Fibroblast of villous mesenchyme (primary cell): ENCODE results near the gene AUTS2. TPM values are rescaled to one million over a fixed set of nuclear protein-coding genes. Genes with fewer than 3 reads are reported as not detected.

Experiments
- DNase-seq: peaks from one replicate; pipeline ENCODE4 v3.0.0-alpha.2; 2010; ENCODE audit warnings: low read depth
- H3K4me3 ChIP-seq: 2 replicates; pipeline ENCODE4 v1.5.1; 2011; ENCODE audit warnings: low read depth, mild to moderate bottlenecking, low read length
- total RNA-seq: library from RNA; depleted of rRNA; stranded (reverse); fragments of >200 nt; gene quantifications from 2 replicates; pipeline ENCODE4 v1.2.3, GENCODE V29; 2012
- TF ChIP-seq, protein P1 (sequence below): IDR thresholded peaks from 2 replicates; pipeline ENCODE4 v1.5.1; 2012; ENCODE audit warnings: low read depth, mild to moderate bottlenecking, low read length; ENCODE audit not compliant: insufficient read depth

The AUTS2 gene
- total RNA-seq, 1 donor = 3.9 TPM

DNA sequence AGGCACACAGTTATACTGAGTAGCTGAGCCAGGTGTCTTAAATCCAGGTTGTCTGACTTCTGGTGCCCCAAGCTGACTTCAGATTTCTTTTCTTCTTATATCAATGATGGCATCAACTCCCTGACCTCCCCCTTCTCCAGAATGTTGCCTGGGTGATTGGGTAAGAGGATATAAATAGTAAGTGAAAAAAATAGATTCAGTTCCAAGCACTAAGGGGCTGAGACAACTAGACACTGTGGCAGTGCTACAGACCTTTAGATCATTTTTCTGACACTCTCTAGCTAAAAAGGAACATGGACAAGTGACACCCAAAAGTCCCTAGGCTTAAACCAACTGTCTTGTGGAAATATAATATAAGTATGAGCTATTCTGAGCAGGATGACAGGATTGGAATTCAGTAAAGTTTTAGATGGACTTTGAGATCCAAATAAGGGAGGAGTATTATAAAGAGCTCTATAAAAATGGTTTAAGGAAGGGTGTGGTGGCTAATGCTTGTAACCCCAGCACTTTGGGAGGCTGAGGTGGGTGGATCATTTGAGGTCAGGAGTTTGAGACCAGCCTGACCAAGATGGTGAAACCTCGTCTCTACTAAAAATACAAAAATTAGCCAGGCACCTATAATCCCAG lies 944.6 kb downstream of the AUTS2 start:
- TF ChIP-seq, protein P1, sequence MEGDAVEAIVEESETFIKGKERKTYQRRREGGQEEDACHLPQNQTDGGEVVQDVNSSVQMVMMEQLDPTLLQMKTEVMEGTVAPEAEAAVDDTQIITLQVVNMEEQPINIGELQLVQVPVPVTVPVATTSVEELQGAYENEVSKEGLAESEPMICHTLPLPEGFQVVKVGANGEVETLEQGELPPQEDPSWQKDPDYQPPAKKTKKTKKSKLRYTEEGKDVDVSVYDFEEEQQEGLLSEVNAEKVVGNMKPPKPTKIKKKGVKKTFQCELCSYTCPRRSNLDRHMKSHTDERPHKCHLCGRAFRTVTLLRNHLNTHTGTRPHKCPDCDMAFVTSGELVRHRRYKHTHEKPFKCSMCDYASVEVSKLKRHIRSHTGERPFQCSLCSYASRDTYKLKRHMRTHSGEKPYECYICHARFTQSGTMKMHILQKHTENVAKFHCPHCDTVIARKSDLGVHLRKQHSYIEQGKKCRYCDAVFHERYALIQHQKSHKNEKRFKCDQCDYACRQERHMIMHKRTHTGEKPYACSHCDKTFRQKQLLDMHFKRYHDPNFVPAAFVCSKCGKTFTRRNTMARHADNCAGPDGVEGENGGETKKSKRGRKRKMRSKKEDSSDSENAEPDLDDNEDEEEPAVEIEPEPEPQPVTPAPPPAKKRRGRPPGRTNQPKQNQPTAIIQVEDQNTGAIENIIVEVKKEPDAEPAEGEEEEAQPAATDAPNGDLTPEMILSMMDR = no peak
- no peak overlapping the region for H3K4me3 ChIP-seq
- no peak for DNase-seq

DNA sequence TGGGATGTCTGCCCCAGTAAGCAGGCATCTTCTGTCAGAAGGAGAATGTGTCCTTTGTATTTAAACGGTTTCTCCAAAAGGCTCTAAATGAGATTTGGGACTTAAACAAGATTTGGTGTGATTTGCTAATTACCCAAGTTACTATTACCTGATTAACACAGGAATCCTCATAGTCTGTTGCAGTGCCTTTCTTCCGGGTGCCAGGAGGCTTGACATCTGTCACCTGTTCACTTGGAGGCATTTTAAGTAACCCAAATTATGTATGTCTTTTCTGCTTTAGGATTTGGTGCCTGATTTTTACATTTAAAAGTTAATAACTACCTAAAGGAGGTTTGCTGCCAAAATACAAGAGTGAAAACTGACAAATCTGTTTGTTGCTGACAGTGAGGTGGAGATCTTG lies 945.7 kb downstream of the AUTS2 start:
- TF ChIP-seq, protein P1 = no peak
- DNase-seq = no peak
- no peak overlapping the region for H3K4me3 ChIP-seq

DNA sequence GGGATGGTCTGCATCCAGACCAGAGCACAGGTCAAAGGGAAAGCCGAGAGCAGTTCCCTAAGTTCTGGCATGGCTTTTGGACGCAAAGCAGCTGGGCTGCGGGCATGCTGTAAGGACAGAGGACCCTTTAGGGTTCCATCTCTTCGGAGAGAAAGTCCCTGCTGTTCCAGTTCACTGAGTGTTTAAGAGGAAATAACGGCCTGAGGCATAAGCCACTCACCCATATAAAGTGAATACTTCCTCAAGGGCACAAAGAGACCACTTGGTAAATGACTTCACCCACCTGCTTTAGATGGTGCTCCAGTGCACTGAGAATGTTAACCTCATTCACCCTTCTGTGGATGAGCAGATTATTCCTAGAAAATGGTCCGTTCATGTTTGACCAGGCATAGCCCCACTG lies 946.9 kb downstream of the AUTS2 start:
- DNase-seq = no peak

DNA sequence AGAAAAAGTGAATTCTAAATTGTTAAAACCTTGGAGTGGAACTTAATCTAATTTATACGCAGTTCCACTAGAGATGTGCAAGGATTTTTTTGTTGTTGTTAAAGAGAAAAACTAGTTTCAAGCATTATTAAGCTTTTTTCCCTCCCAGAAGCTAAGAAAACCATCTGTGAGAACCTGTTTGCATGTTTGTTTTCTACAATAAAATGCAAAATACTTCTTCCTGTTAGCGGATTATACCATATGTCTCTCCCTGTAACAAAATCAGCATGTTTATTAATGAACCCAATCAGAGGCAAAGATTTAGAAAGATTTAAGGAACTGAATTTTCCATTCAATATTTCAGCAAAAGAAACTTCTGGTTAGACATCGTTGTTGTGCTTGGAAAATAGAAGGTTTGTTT lies 953.9 kb downstream of the AUTS2 start:
- TF ChIP-seq, protein P1 = no peak
- no peak overlapping the region for H3K4me3 ChIP-seq
- no peak for DNase-seq

More for the DNA sequence above, 946.9 kb downstream of the AUTS2 start:
- TF ChIP-seq, protein P1 = no peak
- H3K4me3 ChIP-seq = no peak overlapping the region

DNA sequence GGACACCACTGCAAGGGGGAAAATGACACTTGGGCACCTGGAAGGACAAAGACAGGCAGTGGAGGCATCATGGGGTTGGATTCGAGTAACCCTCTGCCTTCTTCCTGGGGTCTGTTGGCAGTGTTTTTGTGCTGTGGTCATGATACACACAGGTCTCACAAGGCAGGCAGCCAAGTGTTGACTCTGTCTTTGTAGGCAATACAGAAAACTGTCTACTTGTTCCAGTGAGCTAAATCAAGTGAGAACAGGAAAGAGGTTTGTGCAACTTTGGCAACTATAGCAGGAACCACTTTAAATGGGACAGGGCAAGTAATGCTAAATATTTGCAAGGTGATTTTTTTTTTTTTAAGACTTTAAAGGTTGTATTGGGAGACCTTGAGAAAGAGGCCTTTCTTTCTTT lies 955.1 kb downstream of the AUTS2 start:
- TF ChIP-seq, protein P1 = no peak
- H3K4me3 ChIP-seq = no peak overlapping the region
- no peak for DNase-seq

DNA sequence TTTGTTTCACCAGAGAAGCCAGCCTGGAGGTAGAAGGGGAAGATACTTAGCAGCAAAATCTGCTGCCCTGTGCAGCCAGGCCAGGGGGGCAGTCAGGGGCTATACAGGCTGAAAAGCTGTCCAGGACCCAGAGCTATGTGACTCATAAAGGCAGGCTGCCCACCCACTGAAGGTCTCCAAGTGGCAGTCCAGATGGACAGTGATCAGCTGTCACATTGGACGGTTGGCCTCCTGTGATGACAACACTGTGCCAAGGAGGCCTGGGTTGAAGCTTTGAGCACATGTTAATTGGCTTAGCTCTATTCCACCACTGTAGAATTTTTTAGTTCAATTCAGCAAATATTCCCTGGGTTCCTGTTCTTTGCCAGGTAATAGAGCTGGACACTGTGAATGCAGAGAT lies 956.4 kb downstream of the AUTS2 start:
- TF ChIP-seq, protein P1 = no peak
- H3K4me3 ChIP-seq = no peak overlapping the region
- no peak for DNase-seq

DNA sequence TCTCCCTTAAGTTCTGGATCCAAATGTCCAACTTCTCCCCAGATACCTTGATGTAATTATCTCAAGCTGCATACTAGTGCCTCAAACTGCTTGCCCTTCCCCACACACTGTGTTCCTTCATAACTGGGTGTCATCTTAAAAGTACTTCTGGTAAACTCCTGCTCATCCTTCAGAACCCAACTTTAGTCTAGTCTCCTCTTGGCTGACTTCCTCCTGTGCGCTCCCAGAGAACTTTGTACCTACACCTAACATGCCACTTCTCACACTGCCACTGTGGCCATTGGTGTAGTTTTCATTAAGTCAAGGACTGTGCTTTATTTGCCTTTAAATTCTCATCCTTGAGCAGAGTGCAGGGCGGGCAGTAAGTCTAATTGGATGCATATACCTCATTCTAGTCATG lies 958.5 kb downstream of the AUTS2 start:
- TF ChIP-seq, protein P1 = no peak
- DNase-seq = no peak
- H3K4me3 ChIP-seq = no peak overlapping the region
